ENCODE measurements around the gene CXCL10. TPM values are rescaled to one million over a fixed set of nuclear protein-coding genes. Genes with fewer than 3 reads are reported as not detected.

CXCL10 gene
- total and polyA plus RNA-seq, 2 donors (not counting 1 experiment from before 2014, with no cell fraction given) = 0.07 to 0.33 TPM

GRCh38 chr4:76011700-76012387 lies 11.5 kb downstream of the CXCL10 start:
- Histone ChIP-seq H3K9ac (ENCODE audit: insufficient read depth, low read length) (no peak overlapping the region), H2AFZ (ENCODE audit: low read length) (peak overlapping the region; percentile 93), H3K27ac (ENCODE audit: insufficient read depth, low read length) (peak overlapping the region; percentile 74), H3K79me2 (ENCODE audit: control insufficient read depth, insufficient read depth, low read length) (no peaks in the 10 kb centered on the region), H3K36me3 (ENCODE audit: control insufficient read depth, insufficient read depth, low read length) (no peaks in the 10 kb centered on the region), H3K27me3 (ENCODE audit: control insufficient read depth, insufficient read depth, low read length) (no peaks in the 10 kb centered on the region), H4K20me1 (ENCODE audit: control insufficient read depth, extremely low read depth, insufficient read depth, low read length) (no peaks in the 10 kb centered on the region), H3K4me3 (replicated peaks in 1 of 4; ENCODE audit: control extremely low read depth in 1 of 4, insufficient read depth in 1 of 4, low read depth in 3 of 4, low read length in 4 of 4) (peak overlapping the region in 3 of 4 experiments; percentile 2 to 27 (median 9)), H3K9me3 (ENCODE audit: control insufficient read depth, insufficient read depth, low read depth, low read length) (no peaks in the 10 kb centered on the region), H3K4me1 (ENCODE audit: control insufficient read depth, extremely low read depth, insufficient read depth, low read length) (peaks cover 6% of the 10 kb centered on the region), H3K4me2 (ENCODE audit: extremely low read depth, insufficient read depth, low read length) (peak overlapping the region; percentile 55)
- peak; percentile 63 to 71 for DNase-seq (ENCODE audit: low read depth in 2 of 2)
- TF ChIP-seq CTCF (conservative IDR thresholded peaks at IDR 0.05 in 1 of 2, IDR thresholded peaks at IDR 0.05 in 1 of 2; ENCODE audit: low read depth in 1 of 2, low read length in 2 of 2) = no peak
- no peak for TF ChIP-seq EZH2 (IDR thresholded peaks at IDR 0.05; ENCODE audit: low read length, missing control alignments)

GRCh38 chr4:76011018-76011670 lies 12.2 kb downstream of the CXCL10 start:
- DNase-seq (ENCODE audit: low read depth in 2 of 2) = no peak
- no peaks in the 10 kb centered on the region for H3K79me2 ChIP-seq (ENCODE audit: control insufficient read depth, insufficient read depth, low read length)
- peak overlapping the region; percentile 93 for H2AFZ ChIP-seq (ENCODE audit: low read length)
- peak overlapping the region; percentile 74 for H3K27ac ChIP-seq (ENCODE audit: insufficient read depth, low read length)
- no peak for TF ChIP-seq EZH2 (IDR thresholded peaks at IDR 0.05; ENCODE audit: low read length, missing control alignments)
- TF ChIP-seq CTCF (conservative IDR thresholded peaks at IDR 0.05 in 1 of 2, IDR thresholded peaks at IDR 0.05 in 1 of 2; ENCODE audit: low read depth in 1 of 2, low read length in 2 of 2) = no peak
- H3K9ac ChIP-seq (ENCODE audit: insufficient read depth, low read length) = no peak overlapping the region
- H3K36me3 ChIP-seq (ENCODE audit: control insufficient read depth, insufficient read depth, low read length) = no peaks in the 10 kb centered on the region
- H3K4me1 ChIP-seq (ENCODE audit: control insufficient read depth, extremely low read depth, insufficient read depth, low read length) = peaks cover 6% of the 10 kb centered on the region
- peak overlapping the region; percentile 55 for H3K4me2 ChIP-seq (ENCODE audit: extremely low read depth, insufficient read depth, low read length)
- no peaks in the 10 kb centered on the region for H4K20me1 ChIP-seq (ENCODE audit: control insufficient read depth, extremely low read depth, insufficient read depth, low read length)
- no peak overlapping the region for H3K4me3 ChIP-seq (replicated peaks in 1 of 4; ENCODE audit: control extremely low read depth in 1 of 4, insufficient read depth in 1 of 4, low read depth in 3 of 4, low read length in 4 of 4)
- no peaks in the 10 kb centered on the region for H3K9me3 ChIP-seq (ENCODE audit: control insufficient read depth, insufficient read depth, low read depth, low read length)
- no peaks in the 10 kb centered on the region for H3K27me3 ChIP-seq (ENCODE audit: control insufficient read depth, insufficient read depth, low read length)

- H3K4me2 ChIP-seq (ENCODE audit: extremely low read depth, insufficient read depth, low read length) = no peak overlapping the region
- no peaks in the 10 kb centered on the region for H3K9me3 ChIP-seq (ENCODE audit: control insufficient read depth, insufficient read depth, low read depth, low read length)
- H2AFZ ChIP-seq (ENCODE audit: low read length) = no peak overlapping the region
- no peaks in the 10 kb centered on the region for H3K36me3 ChIP-seq (ENCODE audit: control insufficient read depth, insufficient read depth, low read length)
- H3K4me1 ChIP-seq (ENCODE audit: control insufficient read depth, extremely low read depth, insufficient read depth, low read length) = peaks cover 6% of the 10 kb centered on the region
- no peak for TF ChIP-seq EZH2 (IDR thresholded peaks at IDR 0.05; ENCODE audit: low read length, missing control alignments)
- no peak for TF ChIP-seq CTCF (conservative IDR thresholded peaks at IDR 0.05 in 1 of 2, IDR thresholded peaks at IDR 0.05 in 1 of 2; ENCODE audit: low read depth in 1 of 2, low read length in 2 of 2)
- H4K20me1 ChIP-seq (ENCODE audit: control insufficient read depth, extremely low read depth, insufficient read depth, low read length) = no peaks in the 10 kb centered on the region
- no peak overlapping the region for H3K27ac ChIP-seq (ENCODE audit: insufficient read depth, low read length)
- H3K27me3 ChIP-seq (ENCODE audit: control insufficient read depth, insufficient read depth, low read length) = no peaks in the 10 kb centered on the region
- H3K79me2 ChIP-seq (ENCODE audit: control insufficient read depth, insufficient read depth, low read length) = no peaks in the 10 kb centered on the region
- no peak overlapping the region for H3K4me3 ChIP-seq (replicated peaks in 1 of 4; ENCODE audit: control extremely low read depth in 1 of 4, insufficient read depth in 1 of 4, low read depth in 3 of 4, low read length in 4 of 4)
- no peak overlapping the region for H3K9ac ChIP-seq (ENCODE audit: insufficient read depth, low read length)
- DNase-seq (ENCODE audit: low read depth in 2 of 2) = no peak
Measured at GRCh38 chr4:76010576-76010975, 12.7 kb downstream of the CXCL10 start.

Data from fibroblast of lung (primary cell).